ENCODE results near the gene WDFY2.

DNA sequence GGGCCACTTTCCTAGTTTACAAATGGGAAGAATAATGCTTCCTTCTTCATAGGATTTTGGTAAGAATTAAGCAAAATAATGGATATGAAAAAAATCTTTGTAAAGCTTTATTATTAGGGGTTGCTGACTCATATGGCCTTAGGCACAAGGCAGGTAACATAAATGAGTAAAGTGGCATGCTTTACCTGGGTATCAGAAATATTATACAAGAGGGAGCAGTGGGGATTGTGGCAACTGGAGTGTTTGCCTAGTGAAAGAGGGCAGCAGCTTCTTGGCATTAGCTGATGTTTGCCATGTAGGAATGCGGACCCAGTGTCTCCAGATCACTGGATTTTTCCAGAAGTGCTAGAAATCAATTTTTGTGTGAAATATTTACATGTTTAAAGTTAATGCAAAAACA lies 19.5 kb downstream of the WDFY2 start:
- TF ChIP-seq EZH2 (IDR thresholded peaks at IDR 0.05; ENCODE audit: insufficient read depth, poor library complexity, severe bottlenecking) = no peak
- no peak for TF ChIP-seq EZH2phosphoT487 (IDR thresholded peaks at IDR 0.05; ENCODE audit: insufficient read depth, low read depth)

All from GM23248 (cell line).